Activated CD8-positive, alpha-beta T cell treated with anti-CD3 and anti-CD28 coated beads, Interleukin-2, amount 10 ng/mL, durations not matched to agents 7 days and 5 days (primary cell): ENCODE results near the gene NMNAT1. TPM values are rescaled to one million over a fixed set of nuclear protein-coding genes. Genes with fewer than 3 reads are reported as not detected.
"Not testable (repeated sequence)": the region's sequence is repeated elsewhere in the genome, so short reads cannot be mapped to it uniquely, and the experiment has no call there.

ENCODE experiments used
- ATAC-seq: fragments of 150-1000 bp; cut with Tn5 transposase; one replicate; pipeline ENCODE4 v1.10.0; 2021; ENCODE audit warnings: moderate library complexity
- CTCF ChIA-PET: fragments of 350-600 bp; sonication (Branson Sonifier 250); formaldehyde crosslinking; loops from one replicate; lab custom pipeline; 2021; ENCODE audit warnings: antibody characterized with exemption; lab: Charles Lee
- POLR2A ChIA-PET: fragments of 350-600 bp; sonication (Branson Sonifier 250); formaldehyde crosslinking; loops from one replicate; lab custom pipeline; 2021; ENCODE audit warnings: antibody characterized with exemption; lab: Charles Lee
- DNase-seq: peaks from one replicate; pipeline ENCODE4 v3.0.0-alpha.2; 2020
- H3K27ac Mint-ChIP-seq: one replicate; pipeline ENCODE4 v1.8.0; 2021; ENCODE audit warnings: mild to moderate bottlenecking, mixed read lengths
- H3K27me3 Mint-ChIP-seq: one replicate; pipeline ENCODE4 v1.8.0; 2021; ENCODE audit warnings: low read depth, mixed read lengths
- H3K36me3 Mint-ChIP-seq: one replicate; pipeline ENCODE4 v1.8.0; 2021; ENCODE audit warnings: low read depth, mixed read lengths
- H3K4me1 Mint-ChIP-seq: one replicate; pipeline ENCODE4 v1.8.0; 2021; ENCODE audit warnings: low read depth, mixed read lengths
- H3K4me3 Mint-ChIP-seq: one replicate; pipeline ENCODE4 v1.8.0; 2021; ENCODE audit warnings: mild to moderate bottlenecking, mixed read lengths
- H3K9me3 Mint-ChIP-seq: one replicate; pipeline ENCODE4 v1.8.0; 2022; ENCODE audit warnings: mixed read lengths; ENCODE audit not compliant: insufficient read depth
- total RNA-seq, 2 experiments: library from RNA; stranded (reverse); gene quantifications; one replicate each; pipeline ENCODE4 v1.2.3, GENCODE V29; 2021

The NMNAT1 gene
- total RNA-seq, 2 experiments from 2014 or later = 6.2 to 6.3 TPM

GRCh38 chr1:9908871-9909233 is 34.4 kb upstream of the NMNAT1 start:
- Mint-ChIP-seq H3K9me3 (no peaks in the 10 kb centered on the region), H3K4me1 (peaks cover 34% of the 10 kb centered on the region), H3K27me3 (no peaks in the 10 kb centered on the region), H3K4me3 (peak overlapping the region; percentile 93), H3K36me3 (no peaks in the 10 kb centered on the region), H3K27ac (peak overlapping the region; percentile 88)
- ATAC-seq = no peak
- POLR2A ChIA-PET = interaction anchor here (0.6 kb wide), 1 partner anchor 26 kb away, joined by 3 read pairs; no protein-coding TSS in a partner anchor
- DNase-seq = no peak
- CTCF ChIA-PET = interaction anchor here (1.0 to 1.1 kb wide), 3 partner anchors 33 to 42 kb away, joined by 5 to 6 read pairs (median 6); no protein-coding TSS in a partner anchor

GRCh38 chr1:9909234-9910046 is 33.8 kb upstream of the NMNAT1 start:
- ChIA-PET CTCF (interaction anchor here (1.0 to 1.1 kb wide), 3 partner anchors 33 to 42 kb away, joined by 5 to 6 read pairs (median 6); no protein-coding TSS in a partner anchor), POLR2A (interaction anchor here (0.6 kb wide), 1 partner anchor 26 kb away, joined by 3 read pairs; no protein-coding TSS in a partner anchor)
- H3K27ac Mint-ChIP-seq = peak overlapping the region; percentile 88
- DNase-seq (peak; percentile 46), ATAC-seq (no peak)
- peak overlapping the region; percentile 93 for H3K4me3 Mint-ChIP-seq
- no peaks in the 10 kb centered on the region for H3K9me3 Mint-ChIP-seq
- peaks cover 1% of the 10 kb centered on the region for H3K27me3 Mint-ChIP-seq
- H3K36me3 Mint-ChIP-seq = no peaks in the 10 kb centered on the region
- H3K4me1 Mint-ChIP-seq = peaks cover 34% of the 10 kb centered on the region

GRCh38 chr1:9910076-9910422 is 33.2 kb upstream of the NMNAT1 start, which contains the start of gene CTNNBIP1:
Gene CTNNBIP1 (minus strand): TSS chr1:9910269. CDS start chr1:9872064, 38,205 bp downstream.
- ChIA-PET CTCF (no interaction called here), POLR2A (interaction anchor here (1.0 to 1.2 kb wide), 2 partner anchors 31 to 33 kb away, joined by 3 to 6 read pairs; partner anchors contain the start of genes LZIC and NMNAT1)
- peak; percentile 86 for ATAC-seq
- H3K9me3 Mint-ChIP-seq = no peaks in the 10 kb centered on the region
- H3K4me1 Mint-ChIP-seq = peaks cover 34% of the 10 kb centered on the region
- no peaks in the 10 kb centered on the region for H3K36me3 Mint-ChIP-seq
- peak within 1 kb of the TSS; percentile 93 for H3K4me3 Mint-ChIP-seq
- peaks cover 3% of the 10 kb centered on the region for H3K27me3 Mint-ChIP-seq
- H3K27ac Mint-ChIP-seq = peak within 1 kb of the TSS; percentile 97
- no peak for DNase-seq

- POLR2A ChIA-PET = interaction anchor here (0.8 to 1.2 kb wide), 4 partner anchors 28 to 322 kb away, joined by 3 to 6 read pairs (median 4); partner anchors contain the start of genes LZIC, NMNAT1 and TMEM201
- ATAC-seq = peak; percentile 98
- H3K36me3 Mint-ChIP-seq = no peaks in the 10 kb centered on the region
Measured at GRCh38 chr1:9910423-9911178, 32.7 kb upstream of the NMNAT1 start.

GRCh38 chr1:9912264-9912936 is 30.9 kb upstream of the NMNAT1 start:
- POLR2A ChIA-PET = no interaction called here
- peak overlapping the region; percentile 17 for H3K4me3 Mint-ChIP-seq

More at GRCh38 chr1:9910423-9911178, 32.7 kb upstream of the NMNAT1 start:
- H3K27me3 Mint-ChIP-seq = peaks cover 3% of the 10 kb centered on the region
- H3K4me1 Mint-ChIP-seq = peaks cover 34% of the 10 kb centered on the region
- CTCF ChIA-PET = interaction anchor here (0.6 to 1.0 kb wide), 4 partner anchors 31 to 126 kb away, joined by 3 to 8 read pairs (median 4); partner anchors contain the start of genes LZIC and NMNAT1
- H3K4me3 Mint-ChIP-seq = peak overlapping the region; percentile 93
- H3K27ac Mint-ChIP-seq = peak overlapping the region; percentile 97
- peak; percentile 100 for DNase-seq
- no peaks in the 10 kb centered on the region for H3K9me3 Mint-ChIP-seq

GRCh38 chr1:9914610-9914937 is 28.7 kb upstream of the NMNAT1 start:
- ATAC-seq = no peak
- Mint-ChIP-seq H3K27me3 (peaks cover 3% of the 10 kb centered on the region), H3K27ac (no peak overlapping the region), H3K36me3 (no peaks in the 10 kb centered on the region), H3K4me3 (no peak overlapping the region), H3K4me1 (peaks cover 12% of the 10 kb centered on the region), H3K9me3 (no peaks in the 10 kb centered on the region)
- ChIA-PET CTCF (interaction anchor here (0.7 to 2.8 kb wide), 10 partner anchors 21 to 130 kb away, joined by 3 to 24 read pairs (median 6); partner anchors contain the start of genes LZIC and NMNAT1), POLR2A (interaction anchor here (0.8 to 0.9 kb wide), 2 partner anchors 27 to 29 kb away, joined by 3 to 4 read pairs; partner anchors contain the start of genes LZIC and NMNAT1)
- no peak for DNase-seq

More at GRCh38 chr1:9912264-9912936, 30.9 kb upstream of the NMNAT1 start:
- DNase-seq (no peak), ATAC-seq (no peak)
- no peaks in the 10 kb centered on the region for H3K9me3 Mint-ChIP-seq
- peaks cover 3% of the 10 kb centered on the region for H3K27me3 Mint-ChIP-seq
- H3K36me3 Mint-ChIP-seq = no peaks in the 10 kb centered on the region
- H3K27ac Mint-ChIP-seq = peak overlapping the region; percentile 3
- CTCF ChIA-PET = no interaction called here
- H3K4me1 Mint-ChIP-seq = peaks cover 30% of the 10 kb centered on the region

- Mint-ChIP-seq H3K4me3 (no peak overlapping the region), H3K27ac (no peak overlapping the region), H3K27me3 (peaks cover 3% of the 10 kb centered on the region), H3K9me3 (no peaks in the 10 kb centered on the region), H3K36me3 (no peaks in the 10 kb centered on the region), H3K4me1 (peaks cover 4% of the 10 kb centered on the region)
- no peak for DNase-seq
- no peak for ATAC-seq
- POLR2A ChIA-PET = no interaction called here
- CTCF ChIA-PET = no interaction called here
Measured at GRCh38 chr1:9916452-9916851, 26.8 kb upstream of the NMNAT1 start.

GRCh38 chr1:9917495-9917894 is 25.8 kb upstream of the NMNAT1 start:
- ATAC-seq, H3K4me3 Mint-ChIP-seq, H3K27me3 Mint-ChIP-seq, POLR2A ChIA-PET, DNase-seq, H3K9me3 Mint-ChIP-seq, H3K27ac Mint-ChIP-seq, H3K36me3 Mint-ChIP-seq, H3K4me1 Mint-ChIP-seq: not testable (repeated sequence)
- CTCF ChIA-PET = interaction anchor here (1.6 kb wide), 1 partner anchor 43 kb away, joined by 5 read pairs; no protein-coding TSS in a partner anchor

- ATAC-seq (no peak), DNase-seq (no peak)
- Mint-ChIP-seq H3K27ac (no peak overlapping the region), H3K36me3 (no peaks in the 10 kb centered on the region), H3K4me3 (no peak overlapping the region), H3K4me1 (no peaks in the 10 kb centered on the region), H3K27me3 (peaks cover 3% of the 10 kb centered on the region), H3K9me3 (no peaks in the 10 kb centered on the region)
- ChIA-PET CTCF (interaction anchor here (1.6 kb wide), 1 partner anchor 43 kb away, joined by 5 read pairs; no protein-coding TSS in a partner anchor), POLR2A (no interaction called here)
Measured at GRCh38 chr1:9917901-9918300, 25.4 kb upstream of the NMNAT1 start.

GRCh38 chr1:9920606-9921005 is 22.7 kb upstream of the NMNAT1 start:
- Mint-ChIP-seq H3K36me3 (no peaks in the 10 kb centered on the region), H3K9me3 (no peaks in the 10 kb centered on the region), H3K4me3 (no peak overlapping the region), H3K27me3 (no peaks in the 10 kb centered on the region), H3K27ac (no peak overlapping the region), H3K4me1 (no peaks in the 10 kb centered on the region)
- ChIA-PET POLR2A (no interaction called here), CTCF (no interaction called here)
- no peak for ATAC-seq
- DNase-seq = no peak

GRCh38 chr1:9922342-9922741 is 20.9 kb upstream of the NMNAT1 start:
- POLR2A ChIA-PET = interaction anchor here (1.0 kb wide), 1 partner anchor 54 kb away, joined by 4 read pairs; no protein-coding TSS in a partner anchor
- H3K27me3 Mint-ChIP-seq = no peaks in the 10 kb centered on the region
- DNase-seq (no peak), ATAC-seq (no peak)
- CTCF ChIA-PET = no interaction called here
- no peak overlapping the region for H3K27ac Mint-ChIP-seq
- peaks cover 6% of the 10 kb centered on the region for H3K4me1 Mint-ChIP-seq
- no peak overlapping the region for H3K4me3 Mint-ChIP-seq
- H3K36me3 Mint-ChIP-seq = no peaks in the 10 kb centered on the region
- H3K9me3 Mint-ChIP-seq = no peaks in the 10 kb centered on the region
